ENCODE measurements around the gene CLIC4. TPM values are rescaled to one million over a fixed set of nuclear protein-coding genes. Genes with fewer than 3 reads are reported as not detected.
"Not testable (repeated sequence)": the region's sequence is repeated elsewhere in the genome, so short reads cannot be mapped to it uniquely, and the experiment has no call there.

The CLIC4 gene
- total RNA-seq, 4 donors from 2014 or later = 37.3 to 74.5 (median 45.6) TPM

DNA sequence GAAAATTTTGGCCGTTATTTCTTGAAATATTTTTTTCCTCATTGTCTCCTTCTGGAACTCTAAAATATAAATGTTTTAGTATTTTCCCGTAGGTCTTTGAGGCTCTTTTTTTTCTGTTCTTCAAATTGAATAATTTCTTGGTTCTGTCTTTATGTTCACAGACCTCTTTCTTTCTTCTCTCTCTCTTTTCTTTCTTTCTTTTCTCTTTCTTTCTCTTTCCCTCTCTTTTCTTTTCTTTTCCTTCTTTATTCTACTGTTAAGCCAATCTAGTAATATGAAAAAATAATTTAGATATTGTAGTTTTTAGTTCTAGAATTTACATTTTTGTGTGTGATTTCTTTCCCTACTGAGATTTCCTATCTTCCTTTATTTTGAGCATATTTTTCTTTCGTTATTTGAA is 30.1 kb downstream of the CLIC4 start:
- DNase-seq = no peak
- no peak for TF ChIP-seq POLR2A (IDR thresholded peaks at IDR 0.05)
- TF ChIP-seq, protein P1, sequence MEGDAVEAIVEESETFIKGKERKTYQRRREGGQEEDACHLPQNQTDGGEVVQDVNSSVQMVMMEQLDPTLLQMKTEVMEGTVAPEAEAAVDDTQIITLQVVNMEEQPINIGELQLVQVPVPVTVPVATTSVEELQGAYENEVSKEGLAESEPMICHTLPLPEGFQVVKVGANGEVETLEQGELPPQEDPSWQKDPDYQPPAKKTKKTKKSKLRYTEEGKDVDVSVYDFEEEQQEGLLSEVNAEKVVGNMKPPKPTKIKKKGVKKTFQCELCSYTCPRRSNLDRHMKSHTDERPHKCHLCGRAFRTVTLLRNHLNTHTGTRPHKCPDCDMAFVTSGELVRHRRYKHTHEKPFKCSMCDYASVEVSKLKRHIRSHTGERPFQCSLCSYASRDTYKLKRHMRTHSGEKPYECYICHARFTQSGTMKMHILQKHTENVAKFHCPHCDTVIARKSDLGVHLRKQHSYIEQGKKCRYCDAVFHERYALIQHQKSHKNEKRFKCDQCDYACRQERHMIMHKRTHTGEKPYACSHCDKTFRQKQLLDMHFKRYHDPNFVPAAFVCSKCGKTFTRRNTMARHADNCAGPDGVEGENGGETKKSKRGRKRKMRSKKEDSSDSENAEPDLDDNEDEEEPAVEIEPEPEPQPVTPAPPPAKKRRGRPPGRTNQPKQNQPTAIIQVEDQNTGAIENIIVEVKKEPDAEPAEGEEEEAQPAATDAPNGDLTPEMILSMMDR (IDR thresholded peaks at IDR 0.05 in 4 of 5, conservative IDR thresholded peaks at IDR 0.05 in 1 of 5) = no peak
- H3K36me3 ChIP-seq = no peaks in the 10 kb centered on the region
- no peak overlapping the region for H3K27ac ChIP-seq
- H3K9me3 ChIP-seq = no peaks in the 10 kb centered on the region
- intact Hi-C loops (cut with DNase I; ENCODE audit: low total_unique reads) (no loop called here), in situ Hi-C loops (cut with MboI; ENCODE audit: low sequenced_read_pairs in 4 of 4) (no loop called here)
- H3K27me3 ChIP-seq = no peaks in the 10 kb centered on the region
- ATAC-seq = no peak
- H3K4me3 ChIP-seq = no peak overlapping the region
- peaks cover 6 to 15% of the 10 kb centered on the region in 2 donors for H3K4me1 ChIP-seq

DNA sequence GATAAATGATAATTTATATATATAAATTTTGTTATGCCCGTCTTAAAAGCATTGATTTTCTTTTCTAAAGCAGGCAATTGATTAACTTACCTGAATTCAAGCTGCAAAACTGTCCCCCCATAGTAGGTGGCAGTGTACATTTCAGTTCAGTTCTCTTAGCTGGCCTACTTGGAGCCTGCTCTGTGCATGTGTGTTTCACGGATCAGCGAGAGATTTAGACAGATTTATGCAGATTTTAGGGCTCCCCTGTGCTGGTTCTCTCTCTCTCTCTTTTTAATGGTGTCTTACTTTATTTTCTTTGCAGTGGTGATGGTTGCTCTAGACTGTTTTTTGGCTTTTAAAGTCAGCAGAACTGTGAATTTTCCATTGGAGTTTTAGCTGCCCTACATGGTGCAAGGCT is 30.7 kb downstream of the CLIC4 start:
- intact Hi-C loops (cut with DNase I; ENCODE audit: low total_unique reads) (no loop called here), in situ Hi-C loops (cut with MboI; ENCODE audit: low sequenced_read_pairs in 4 of 4) (no loop called here)
- Histone ChIP-seq H3K27me3 (no peaks in the 10 kb centered on the region), H3K9me3 (no peaks in the 10 kb centered on the region), H3K4me1 (peaks cover 6 to 13% of the 10 kb centered on the region in 2 donors), H3K36me3 (no peaks in the 10 kb centered on the region), H3K4me3 (no peak overlapping the region), H3K27ac (peak overlapping the region in 1 of 4 donors; percentile 23)
- no peak for ATAC-seq
- TF ChIP-seq, protein P1 (IDR thresholded peaks at IDR 0.05 in 4 of 5, conservative IDR thresholded peaks at IDR 0.05 in 1 of 5) = no peak
- TF ChIP-seq POLR2A (IDR thresholded peaks at IDR 0.05) = no peak
- no peak for DNase-seq

DNA sequence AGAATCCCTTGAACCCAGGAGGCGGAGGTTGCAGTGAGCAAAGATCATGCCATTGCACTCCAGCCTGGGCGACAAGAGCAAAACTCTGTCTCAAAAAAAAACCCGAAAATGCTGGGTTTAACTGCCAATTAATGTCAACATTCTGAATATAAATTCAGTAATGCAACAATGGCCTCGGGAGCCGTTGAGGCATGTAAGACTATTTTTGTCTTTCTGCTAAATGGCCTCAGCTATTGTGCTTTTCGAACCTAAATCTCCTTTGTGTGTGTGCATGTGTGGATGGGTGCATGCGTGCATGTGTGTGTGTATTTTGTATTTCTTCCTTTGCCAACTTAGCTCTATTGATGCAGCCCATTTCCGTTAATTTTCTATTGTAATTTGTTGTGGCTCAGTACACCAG is 31.6 kb downstream of the CLIC4 start:
- Histone ChIP-seq H3K27me3 (no peaks in the 10 kb centered on the region), H3K9me3 (no peaks in the 10 kb centered on the region), H3K4me1 (peaks cover 6 to 10% of the 10 kb centered on the region in 2 donors), H3K4me3 (no peak overlapping the region), H3K27ac (peak overlapping the region in 3 of 4 donors; percentile 23 to 53 (median 28)), H3K36me3 (no peaks in the 10 kb centered on the region)
- DNase-seq (no peak), ATAC-seq (no peak)
- in situ Hi-C loops (cut with MboI; ENCODE audit: low sequenced_read_pairs in 4 of 4) (no loop called here), intact Hi-C loops (cut with DNase I; ENCODE audit: low total_unique reads) (no loop called here)
- TF ChIP-seq, protein P1 (IDR thresholded peaks at IDR 0.05 in 4 of 5, conservative IDR thresholded peaks at IDR 0.05 in 1 of 5) = no peak

DNA sequence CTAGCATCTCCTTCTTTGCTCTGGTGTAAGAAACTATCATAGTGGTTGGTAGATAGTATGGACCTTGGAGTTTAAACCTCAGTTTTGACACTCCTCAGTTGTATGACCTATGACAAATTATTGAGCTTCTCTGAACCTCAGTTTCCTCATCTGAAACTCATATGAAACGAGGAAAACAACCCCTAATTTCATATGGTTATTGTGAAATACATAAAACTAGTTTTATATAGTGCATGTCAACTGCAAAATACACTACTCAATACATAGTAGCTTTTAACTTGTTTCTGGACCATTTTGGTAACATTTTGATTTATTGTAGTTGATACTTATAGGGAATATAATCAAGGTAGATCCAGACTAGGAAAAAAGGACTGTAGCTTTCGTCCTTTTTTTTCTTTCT is 32.9 kb downstream of the CLIC4 start:
- intact Hi-C loops (cut with DNase I; ENCODE audit: low total_unique reads) = no loop called here
- Histone ChIP-seq H3K36me3 (no peaks in the 10 kb centered on the region), H3K9me3 (no peaks in the 10 kb centered on the region), H3K4me3 (no peak overlapping the region), H3K27me3 (no peaks in the 10 kb centered on the region), H3K27ac (peak overlapping the region in 1 of 4 donors; percentile 12), H3K4me1 (peaks cover 6 to 10% of the 10 kb centered on the region in 2 donors)
- in situ Hi-C loops (cut with MboI; ENCODE audit: low sequenced_read_pairs in 4 of 4) = no loop called here
- DNase-seq = no peak
- no peak for ATAC-seq
- no peak for TF ChIP-seq POLR2A (IDR thresholded peaks at IDR 0.05)
- TF ChIP-seq, protein P1 (IDR thresholded peaks at IDR 0.05 in 4 of 5, conservative IDR thresholded peaks at IDR 0.05 in 1 of 5) = no peak

DNA sequence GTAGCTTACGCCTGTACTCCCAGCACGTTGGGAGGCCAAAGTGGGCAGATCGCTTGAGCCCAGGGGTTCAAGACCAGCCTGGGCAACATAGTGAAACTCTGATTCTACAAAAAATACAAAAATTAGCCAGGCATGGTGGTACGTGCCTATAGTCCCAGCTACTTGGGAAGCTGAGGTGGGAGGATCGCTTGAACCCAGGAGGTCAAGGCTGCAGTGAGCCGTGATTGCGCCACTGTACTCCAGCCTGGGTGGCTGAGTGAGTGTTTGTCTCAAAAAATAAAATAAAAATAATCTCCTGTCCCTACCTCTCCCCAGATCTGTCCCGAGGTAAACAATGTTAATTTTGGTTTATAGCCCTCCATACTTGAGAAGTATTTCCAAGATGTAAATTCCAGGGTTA is 34.0 kb downstream of the CLIC4 start:
- in situ Hi-C loops (cut with MboI; ENCODE audit: low sequenced_read_pairs in 4 of 4) = not testable (repeated sequence)

More for the DNA sequence above, 34.0 kb downstream of the CLIC4 start:
- H3K9me3 ChIP-seq; H3K27me3 ChIP-seq; DNase-seq; intact Hi-C loops (cut with DNase I; ENCODE audit: low total_unique reads); H3K4me3 ChIP-seq; ATAC-seq; H3K36me3 ChIP-seq: not testable (repeated sequence)
- H3K4me1 ChIP-seq = peaks cover 6 to 10% of the 10 kb centered on the region in 2 donors
- peak overlapping the region in 1 of 4 donors; percentile 7 for H3K27ac ChIP-seq
